Tibial nerve (tissue), 3 donors: ENCODE data around the gene FBXL20.

Experiments used
- CTCF ChIP-seq, 5 experiments: fragments of 200-600 bp in 3 of 5; fragments of 450-650 bp in 2 of 5; sonication (generic) in 3 of 5; IDR thresholded peaks; one replicate each; pipeline ENCODE4 v1.5.1; 2016 to 2019; ENCODE audit warnings: antibody characterized with exemption in 5 of 5, mild to moderate bottlenecking in 3 of 5, moderate library complexity in 2 of 5
- POLR2A ChIP-seq, 2 donors: fragments of 450-650 bp; IDR thresholded peaks; one replicate each; pipeline ENCODE4 v1.6.1; 2017; ENCODE audit warnings: antibody characterized with exemption in 2 of 2, mild to moderate bottlenecking in 2 of 2, moderate library complexity in 2 of 2

GRCh38 chr17:39406951-39407350 lies 5.5 kb upstream of the FBXL20 start:
- TF ChIP-seq POLR2A (IDR thresholded peaks at IDR 0.05) (no peak), CTCF (IDR thresholded peaks at IDR 0.05) (no peak)
